Fibroblast of skin of abdomen (primary cell): ENCODE data around the gene USP15.

Source experiments
- DNase-seq: peaks from one replicate; pipeline ENCODE4 v3.0.0-alpha.2; 2013

USP15 gene

GRCh38 chr12:62284749-62285148 lies 24.5 kb downstream of the USP15 start:
- DNase-seq = no peak

GRCh38 chr12:62285284-62285683 lies 25.1 kb downstream of the USP15 start:
- no peak for DNase-seq

GRCh38 chr12:62288328-62288727 lies 28.1 kb downstream of the USP15 start:
- DNase-seq = no peak

GRCh38 chr12:62290846-62291245 lies 30.6 kb downstream of the USP15 start:
- no peak for DNase-seq

- DNase-seq = no peak
Observed at GRCh38 chr12:62291864-62292760, 31.9 kb downstream of the USP15 start.

GRCh38 chr12:62292761-62293344 lies 32.6 kb downstream of the USP15 start:
- DNase-seq = no peak

- no peak for DNase-seq
Observed at GRCh38 chr12:62294378-62294777, 34.2 kb downstream of the USP15 start.

- no peak for DNase-seq
Observed at GRCh38 chr12:62296001-62296400, 35.8 kb downstream of the USP15 start.

GRCh38 chr12:62297321-62297720 lies 37.1 kb downstream of the USP15 start:
- DNase-seq = no peak

- no peak for DNase-seq
Observed at GRCh38 chr12:62299617-62300016, 39.4 kb downstream of the USP15 start.

- DNase-seq = no peak
Observed at GRCh38 chr12:62301080-62301798, 41.0 kb downstream of the USP15 start.

- no peak for DNase-seq
Observed at GRCh38 chr12:62301799-62302133, 41.6 kb downstream of the USP15 start.

- no peak for DNase-seq
Observed at GRCh38 chr12:62304560-62304959, 44.4 kb downstream of the USP15 start.

- DNase-seq = no peak
Observed at GRCh38 chr12:62305778-62306177, 45.6 kb downstream of the USP15 start.

GRCh38 chr12:62306569-62307530 lies 46.6 kb downstream of the USP15 start:
- no peak for DNase-seq

- DNase-seq = no peak
Observed at GRCh38 chr12:62308201-62308600, 48.0 kb downstream of the USP15 start.

GRCh38 chr12:62313727-62314380 lies 53.6 kb downstream of the USP15 start:
- DNase-seq = no peak

GRCh38 chr12:62317017-62317416 lies 56.8 kb downstream of the USP15 start:
- no peak for DNase-seq

GRCh38 chr12:62319058-62319457 lies 58.9 kb downstream of the USP15 start:
- DNase-seq = no peak

GRCh38 chr12:62320054-62320453 lies 59.9 kb downstream of the USP15 start:
- no peak for DNase-seq

- no peak for DNase-seq
Observed at GRCh38 chr12:62323386-62323785, 63.2 kb downstream of the USP15 start.
